GM12878 (cell line): ENCODE data around the gene DCX.

Source experiments
- ZBTB11 ChIP-seq: fragments of 450-650 bp; formaldehyde crosslinking; IDR thresholded peaks from 2 replicates; pipeline ENCODE4 v1.5.0; 2022; ENCODE audit warnings: mild to moderate bottlenecking, missing genetic modification characterization
- ZBTB33 ChIP-seq: fragments of 450-650 bp; IDR thresholded peaks from 2 replicates; pipeline ENCODE4 v1.6.1; 2017; ENCODE audit warnings: mild to moderate bottlenecking
- ZZZ3 ChIP-seq: IDR thresholded peaks from 2 replicates; pipeline ENCODE4 v1.6.1; 2011; ENCODE audit warnings: low read depth; ENCODE audit not compliant: control insufficient read depth, insufficient read length

DNA sequence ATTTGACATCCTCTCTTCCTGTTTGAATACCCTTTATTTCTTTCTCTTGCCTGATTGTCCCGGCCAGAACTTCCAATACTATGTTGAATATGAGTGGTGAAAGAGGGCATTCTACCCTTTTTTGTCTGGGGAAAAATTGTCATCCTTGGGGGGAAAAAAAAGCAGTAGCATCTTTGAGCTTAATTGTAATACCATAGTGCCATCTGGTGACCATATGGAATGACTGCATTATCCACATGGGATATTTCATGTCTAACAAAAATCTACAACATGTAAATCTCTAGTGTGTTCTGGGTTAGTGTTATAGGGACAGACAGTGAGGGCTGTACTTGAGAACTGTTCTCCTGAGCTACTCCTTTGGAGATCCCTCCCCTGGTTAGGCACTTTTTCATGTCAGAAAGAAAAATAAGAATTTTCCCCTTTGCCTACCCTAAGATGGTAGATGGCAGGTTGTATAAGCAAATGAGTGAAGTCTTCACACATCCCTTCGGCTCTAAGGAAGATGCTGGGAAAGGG lies 167.7 kb downstream of the DCX start:
- TF ChIP-seq ZBTB11 (CRISPR knock-in tag) = no peak
- TF ChIP-seq ZBTB33 = no peak
- no peak for TF ChIP-seq ZZZ3
